Mammary epithelial cell (primary cell): ENCODE measurements around the gene DPF3.

Experiments used
- CTCF ChIP-seq, 2 donors: IDR thresholded peaks in 1 of 2; conservative IDR thresholded peaks in 1 of 2; 2 replicates each; pipeline ENCODE4 v1.5.1; 2011 to 2012; ENCODE audit warnings: inconsistent platforms in 2 of 2, low read length in 2 of 2, mild to moderate bottlenecking in 2 of 2, control low read depth in 1 of 2, low read depth in 1 of 2; ENCODE audit not compliant: insufficient read depth in 1 of 2; ENCODE audit errors: extremely low read depth in 1 of 2
- EZH2 ChIP-seq: IDR thresholded peaks from 2 replicates; pipeline ENCODE4 v1.6.1; 2012; ENCODE audit warnings: low read length, inconsistent platforms, borderline replicate concordance

GRCh38 chr14:72614891-72615415 lies 278.9 kb downstream of the DPF3 start:
- no peak for TF ChIP-seq CTCF (conservative IDR thresholded peaks at IDR 0.05 in 1 of 2, IDR thresholded peaks at IDR 0.05 in 1 of 2; ENCODE audit: extremely low read depth in 1 of 2, insufficient read depth in 1 of 2, low read depth in 1 of 2, low read length in 2 of 2)
- no peak for TF ChIP-seq EZH2
